HepG2 (cell line): Measurements from ENCODE around the gene SLC24A4. TPM values are rescaled to one million over a fixed set of nuclear protein-coding genes. Genes with fewer than 3 reads are reported as not detected.

ENCODE experiments used
- ATAC-seq: fragments of 200-7000 bp; cut with Tn5 transposase; 3 replicates; pipeline ENCODE4 v1.9.1; 2020; ENCODE audit warnings: mild to moderate bottlenecking, moderate library complexity
- BruUV-seq: library from RNA; stranded (reverse); fragments of 400-500 nt; replicated peaks from 2 replicates; lab custom pipeline; 2021; lab: Mats Ljungman, UMichigan
- CTCF ChIA-PET: fragments of 300-600 bp; formaldehyde crosslinking; extraction: SDS; loops from one replicate; lab custom pipeline; 2021; ENCODE audit warnings: low total read pairs, inconsistent platforms, low intra/inter-chr PET ratio; lab: Yijun Ruan, JAX
- POLR2A ChIA-PET: fragments of 350-600 bp; sonication (Branson Sonifier 250); formaldehyde crosslinking; loops from one replicate; lab custom pipeline; 2020; ENCODE audit warnings: antibody characterized with exemption, inconsistent platforms; lab: Yijun Ruan, JAX
- DNase-seq: peaks from one replicate; pipeline ENCODE4 v3.0.0-alpha.2; 2015; ENCODE audit warnings: low spot score
- FAIRE-seq: peaks from 3 replicates; lab custom pipeline; 2011; peaks lifted over from hg19 to GRCh38; lab: Jason Lieb, UNC
- H2AFZ ChIP-seq: one replicate; pipeline ENCODE4 v1.6.1; 2011; ENCODE audit warnings: low read length, inconsistent platforms
- H3K27ac ChIP-seq: fragments of 300-600 bp; 3 replicates; pipeline ENCODE4 v1.8.0; 2011; ENCODE audit warnings: mixed run types, mild to moderate bottlenecking, mixed read lengths, low read length, inconsistent platforms; ENCODE audit not compliant: insufficient read depth; ENCODE audit errors: extremely low read length
- H3K27me3 ChIP-seq, 2 experiments: fragments of 200-600 bp in 1 of 2; 2 replicates in 1 of 2; 3 replicates in 1 of 2; pipeline versions ENCODE4 v1.6.0 to v1.8.0; 2011; ENCODE audit warnings: low read length in 2 of 2, mild to moderate bottlenecking in 2 of 2, moderate library complexity in 2 of 2, inconsistent platforms in 1 of 2; ENCODE audit not compliant: insufficient read depth in 2 of 2, control insufficient read depth in 1 of 2
- H3K36me3 ChIP-seq, 2 experiments: fragments of 200-600 bp in 1 of 2; replicated peaks in 1 of 2; 2 replicates in 1 of 2; 3 replicates in 1 of 2; pipeline versions ENCODE4 v1.5.1 to v1.8.0; 2011; ENCODE audit warnings: low read length in 2 of 2, inconsistent platforms in 1 of 2; ENCODE audit not compliant: insufficient read depth in 2 of 2, control insufficient read depth in 1 of 2
- H3K4me1 ChIP-seq: 2 replicates; pipeline ENCODE4 v1.5.1; 2012; ENCODE audit warnings: low read length, inconsistent platforms; ENCODE audit not compliant: insufficient read depth
- H3K4me2 ChIP-seq: 2 replicates; pipeline ENCODE4 v1.6.0; 2011; ENCODE audit warnings: low read depth, low read length, inconsistent platforms
- H3K4me3 ChIP-seq, 3 experiments: fragments of 200-600 bp in 1 of 3; sonication (generic), shearing (Covaris generic) in 1 of 3; replicated peaks in 1 of 3; 2 replicates each; pipeline ENCODE4 v1.5.1; 2011 to 2016; ENCODE audit warnings: low read length in 3 of 3, inconsistent platforms in 2 of 3, low read depth in 2 of 3, mild to moderate bottlenecking in 2 of 3, control low read depth in 1 of 3, mixed read lengths in 1 of 3; ENCODE audit not compliant: insufficient read depth in 1 of 3
- H3K79me2 ChIP-seq: one replicate; pipeline ENCODE4 v1.6.1; 2011; ENCODE audit warnings: low read length, inconsistent platforms; ENCODE audit not compliant: insufficient read depth
- H3K9ac ChIP-seq: 2 replicates; pipeline ENCODE4 v1.6.0; 2011; ENCODE audit warnings: mild to moderate bottlenecking, low read depth, low read length, inconsistent platforms; ENCODE audit not compliant: insufficient read depth
- H3K9me3 ChIP-seq: 2 replicates; pipeline ENCODE4 v1.5.1; 2012; ENCODE audit warnings: mild to moderate bottlenecking, low read length
- H4K20me1 ChIP-seq: 2 replicates; pipeline ENCODE4 v1.6.0; 2011; ENCODE audit warnings: inconsistent platforms, mild to moderate bottlenecking, low read length, moderate library complexity; ENCODE audit not compliant: insufficient read depth
- CBFB ChIP-seq: sonication (generic); formaldehyde crosslinking; IDR thresholded peaks from 2 replicates; pipeline ENCODE4 v1.4.0; 2020; ENCODE audit warnings: missing genetic modification reagents
- CBX1 ChIP-seq: IDR thresholded peaks from one replicate; pipeline ENCODE4 v1.6.1; 2016; ENCODE audit warnings: antibody characterized with exemption, low read depth
- CC2D1A ChIP-seq: sonication (generic); formaldehyde crosslinking; IDR thresholded peaks from 2 replicates; pipeline ENCODE4 v1.8.1; 2023; ENCODE audit warnings: mild to moderate bottlenecking, missing genetic modification reagents
- DNMT3B ChIP-seq: conservative IDR thresholded peaks from 2 replicates; pipeline ENCODE4 v1.6.1; 2016; ENCODE audit warnings: missing biosample characterization, control low read depth
- HOXD1 ChIP-seq: sonication (generic); formaldehyde crosslinking; IDR thresholded peaks from 2 replicates; pipeline ENCODE4 v1.5.0; 2020; ENCODE audit warnings: missing genetic modification reagents
- JDP2 ChIP-seq: sonication (generic); formaldehyde crosslinking; IDR thresholded peaks from 2 replicates; pipeline ENCODE4 v1.8.1; 2022; ENCODE audit warnings: missing genetic modification reagents, borderline replicate concordance
- ONECUT2 ChIP-seq: sonication (generic); formaldehyde crosslinking; IDR thresholded peaks from 2 replicates; pipeline ENCODE4 v1.4.0; 2020; ENCODE audit warnings: missing genetic modification reagents
- PAF1 ChIP-seq: IDR thresholded peaks from 2 replicates; pipeline ENCODE4 v1.6.1; 2016; ENCODE audit warnings: missing genetic modification reagents, missing compliant biosample characterization
- POLR2A ChIP-seq, 2 experiments: IDR thresholded peaks; 2 replicates each; pipeline ENCODE4 v1.6.1; 2011; ENCODE audit warnings: low read depth in 2 of 2, low read length in 2 of 2, mild to moderate bottlenecking in 1 of 2, moderate library complexity in 1 of 2; ENCODE audit not compliant: insufficient read depth in 1 of 2
- REXO4 ChIP-seq: sonication (generic); formaldehyde crosslinking; IDR thresholded peaks from 2 replicates; pipeline ENCODE4 v1.8.0; 2022; ENCODE audit warnings: missing genetic modification reagents, mild to moderate bottlenecking, borderline replicate concordance
- ZNF180 ChIP-seq: sonication (generic); formaldehyde crosslinking; IDR thresholded peaks from 2 replicates; pipeline ENCODE4 v1.4.0; 2020; ENCODE audit warnings: low read depth, missing genetic modification reagents, borderline replicate concordance
- ZNF207 ChIP-seq: fragments of 450-650 bp; IDR thresholded peaks from 2 replicates; pipeline ENCODE4 v1.6.1; 2016; ENCODE audit warnings: antibody characterized with exemption, borderline replicate concordance
- ZNF792 ChIP-seq: IDR thresholded peaks from 2 replicates; pipeline ENCODE4 v1.6.1; 2016
- WGBS: methylation state at CpG from one replicate; pipeline ENCODE4 v1.1.6; 2017; ENCODE audit warnings: low lambda C conversion rate; 5-methylcytosine and 5-hydroxymethylcytosine counted together
- in situ Hi-C: cut with HindIII; loops from 2 replicates; pipeline ENCODE4 v1.10.0; 2017; ENCODE audit warnings: low pct_unique_long_range_greater_than_20kb; ENCODE audit not compliant: extremely low pct_ligation_motif_present
- intact Hi-C: fragments of 100-400 bp; cut with micrococcal nuclease; formaldehyde crosslinking; loops from one replicate; pipeline ENCODE4 v1.10.0; 2022; ENCODE audit not compliant: unreplicated experiment
- polyA plus RNA-seq, 8 experiments: library from polyadenylated mRNA; depleted of rRNA in 3 of 8; stranded (reverse) in 7 of 8; unstranded in 1 of 8; fragments of >200 nt; fragmentation: Illumina TruSeq in 4 of 8; extraction: Trizol in 4 of 8; gene quantifications; 2 replicates each; pipeline versions ENCODE4 v1.2.1 to v1.2.3, GENCODE V29; 2011 to 2016; ENCODE audit warnings: low read depth in 4 of 8, missing spikeins in 1 of 8, mixed read lengths in 1 of 8; ENCODE audit not compliant: insufficient read depth in 1 of 8
- total RNA-seq, 5 experiments: library from RNA; depleted of rRNA; stranded (reverse); fragments of >200 nt; fragmentation: Illumina TruSeq; extraction: Trizol; gene quantifications; 2 replicates each; pipeline ENCODE4 v1.2.3, GENCODE V29; 2016; ENCODE audit warnings: low read depth in 1 of 5
- TF ChIP-seq, protein P1 (sequence below): sonication (generic); formaldehyde crosslinking; IDR thresholded peaks from 2 replicates; pipeline ENCODE4 v1.5.1; 2020; ENCODE audit warnings: mild to moderate bottlenecking, missing genetic modification reagents, moderate library complexity
- TF ChIP-seq, protein P2 (sequence below): sonication (generic); formaldehyde crosslinking; IDR thresholded peaks from 2 replicates; pipeline ENCODE4 v1.9.0; 2022; ENCODE audit warnings: low read depth, missing genetic modification reagents
- TF ChIP-seq, protein P3 (sequence below): sonication (generic); formaldehyde crosslinking; IDR thresholded peaks from 2 replicates; pipeline ENCODE4 v1.4.0; 2020; ENCODE audit warnings: mild to moderate bottlenecking, low read depth, missing genetic modification reagents
- TF ChIP-seq, protein P4 (sequence below): IDR thresholded peaks from 2 replicates; pipeline ENCODE4 v1.6.1; 2016; ENCODE audit warnings: low read depth, control low read depth

Gene SLC24A4
- total and polyA plus RNA-seq, 2 of the 13 experiments (the other 11 are each of a cell fraction or from before 2014, with no cell fraction given) = not detected

DNA sequence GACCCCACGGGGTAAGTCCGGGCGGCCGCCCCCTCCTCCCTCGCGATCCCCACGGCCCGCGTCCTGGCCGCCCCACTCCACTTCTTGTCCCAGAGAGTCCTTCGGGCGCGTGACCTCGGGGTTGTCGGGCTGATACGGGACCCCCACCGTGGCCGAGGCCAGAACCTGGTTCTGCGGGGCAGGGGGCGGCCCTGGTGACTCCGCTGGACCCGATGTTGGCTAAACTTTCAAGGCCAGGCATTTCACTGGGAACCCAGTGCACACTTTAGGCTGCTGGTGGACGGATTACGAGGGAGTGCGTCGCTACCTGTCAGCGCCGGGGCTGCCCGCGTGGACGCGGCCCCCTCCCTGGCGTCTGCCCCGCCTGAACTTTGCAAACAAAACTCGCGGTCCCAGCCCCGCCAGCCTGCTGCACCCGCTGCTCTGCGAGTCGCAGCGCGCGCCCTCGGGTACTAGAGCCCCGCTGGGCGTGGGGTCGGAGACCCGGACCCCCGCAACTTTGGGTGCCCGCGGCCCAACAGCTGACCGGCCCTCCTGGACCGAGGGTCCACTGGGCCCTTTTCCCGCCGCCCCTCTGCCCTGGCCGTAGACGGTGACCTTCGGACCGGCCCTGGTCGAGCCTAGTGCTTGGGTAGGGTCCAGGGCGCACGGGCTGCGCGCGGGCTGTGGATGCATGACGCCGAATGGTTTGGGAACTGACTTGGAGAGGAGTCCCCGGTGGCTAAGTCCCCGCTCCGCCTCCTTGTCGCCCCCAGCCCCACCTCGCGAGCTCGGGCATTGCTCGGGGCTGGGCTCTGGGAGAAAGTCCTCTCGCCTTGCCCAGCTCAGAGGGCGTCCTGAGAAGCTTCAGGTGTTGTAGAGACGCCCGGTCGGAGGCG, 191.2 kb downstream of the SLC24A4 start:
- intact Hi-C loops = loop anchor here (5.0 kb wide), 1 partner anchor 42 kb away; no protein-coding TSS in a partner anchor
- peaks cover 41% of the 10 kb centered on the region for H3K4me1 ChIP-seq
- FAIRE-seq = no peak
- CTCF ChIA-PET = no interaction called here
- no peaks in the 10 kb centered on the region for H4K20me1 ChIP-seq
- POLR2A ChIA-PET = no interaction called here
- peak overlapping the region; percentile 74 to 87 (median 82) for H3K4me3 ChIP-seq
- no peaks in the 10 kb centered on the region for H3K36me3 ChIP-seq
- no peaks in the 10 kb centered on the region; a peak in 1 of 5 replicates for H3K27me3 ChIP-seq
- in situ Hi-C loops = no loop called here
- H2AFZ ChIP-seq = no peak overlapping the region
- H3K9ac ChIP-seq = peak overlapping the region; percentile 95
- peak overlapping the region; percentile 92 for H3K4me2 ChIP-seq
- WGBS = no CpG with 5 or more reads among the region's 81 CpGs
- BruUV-seq = no TSS peak
- no peaks in the 10 kb centered on the region for H3K9me3 ChIP-seq
- peak; percentile 36 for DNase-seq
- H3K79me2 ChIP-seq = peaks cover 21% of the 10 kb centered on the region
- peak; percentile 81 for ATAC-seq
- peak overlapping the region; percentile 79 for H3K27ac ChIP-seq
- TF ChIP-seq, protein P1, sequence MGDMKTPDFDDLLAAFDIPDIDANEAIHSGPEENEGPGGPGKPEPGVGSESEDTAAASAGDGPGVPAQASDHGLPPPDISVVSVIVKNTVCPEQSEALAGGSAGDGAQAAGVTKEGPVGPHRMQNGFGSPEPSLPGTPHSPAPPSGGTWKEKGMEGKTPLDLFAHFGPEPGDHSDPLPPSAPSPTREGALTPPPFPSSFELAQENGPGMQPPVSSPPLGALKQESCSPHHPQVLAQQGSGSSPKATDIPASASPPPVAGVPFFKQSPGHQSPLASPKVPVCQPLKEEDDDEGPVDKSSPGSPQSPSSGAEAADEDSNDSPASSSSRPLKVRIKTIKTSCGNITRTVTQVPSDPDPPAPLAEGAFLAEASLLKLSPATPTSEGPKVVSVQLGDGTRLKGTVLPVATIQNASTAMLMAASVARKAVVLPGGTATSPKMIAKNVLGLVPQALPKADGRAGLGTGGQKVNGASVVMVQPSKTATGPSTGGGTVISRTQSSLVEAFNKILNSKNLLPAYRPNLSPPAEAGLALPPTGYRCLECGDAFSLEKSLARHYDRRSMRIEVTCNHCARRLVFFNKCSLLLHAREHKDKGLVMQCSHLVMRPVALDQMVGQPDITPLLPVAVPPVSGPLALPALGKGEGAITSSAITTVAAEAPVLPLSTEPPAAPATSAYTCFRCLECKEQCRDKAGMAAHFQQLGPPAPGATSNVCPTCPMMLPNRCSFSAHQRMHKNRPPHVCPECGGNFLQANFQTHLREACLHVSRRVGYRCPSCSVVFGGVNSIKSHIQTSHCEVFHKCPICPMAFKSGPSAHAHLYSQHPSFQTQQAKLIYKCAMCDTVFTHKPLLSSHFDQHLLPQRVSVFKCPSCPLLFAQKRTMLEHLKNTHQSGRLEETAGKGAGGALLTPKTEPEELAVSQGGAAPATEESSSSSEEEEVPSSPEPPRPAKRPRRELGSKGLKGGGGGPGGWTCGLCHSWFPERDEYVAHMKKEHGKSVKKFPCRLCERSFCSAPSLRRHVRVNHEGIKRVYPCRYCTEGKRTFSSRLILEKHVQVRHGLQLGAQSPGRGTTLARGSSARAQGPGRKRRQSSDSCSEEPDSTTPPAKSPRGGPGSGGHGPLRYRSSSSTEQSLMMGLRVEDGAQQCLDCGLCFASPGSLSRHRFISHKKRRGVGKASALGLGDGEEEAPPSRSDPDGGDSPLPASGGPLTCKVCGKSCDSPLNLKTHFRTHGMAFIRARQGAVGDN (CRISPR knock-in tag) = peak; percentile 93
- TF ChIP-seq, protein P2, sequence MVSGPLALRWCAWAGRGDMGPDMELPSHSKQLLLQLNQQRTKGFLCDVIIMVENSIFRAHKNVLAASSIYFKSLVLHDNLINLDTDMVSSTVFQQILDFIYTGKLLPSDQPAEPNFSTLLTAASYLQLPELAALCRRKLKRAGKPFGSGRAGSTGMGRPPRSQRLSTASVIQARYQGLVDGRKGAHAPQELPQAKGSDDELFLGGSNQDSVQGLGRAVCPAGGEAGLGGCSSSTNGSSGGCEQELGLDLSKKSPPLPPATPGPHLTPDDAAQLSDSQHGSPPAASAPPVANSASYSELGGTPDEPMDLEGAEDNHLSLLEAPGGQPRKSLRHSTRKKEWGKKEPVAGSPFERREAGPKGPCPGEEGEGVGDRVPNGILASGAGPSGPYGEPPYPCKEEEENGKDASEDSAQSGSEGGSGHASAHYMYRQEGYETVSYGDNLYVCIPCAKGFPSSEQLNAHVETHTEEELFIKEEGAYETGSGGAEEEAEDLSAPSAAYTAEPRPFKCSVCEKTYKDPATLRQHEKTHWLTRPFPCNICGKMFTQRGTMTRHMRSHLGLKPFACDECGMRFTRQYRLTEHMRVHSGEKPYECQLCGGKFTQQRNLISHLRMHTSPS (CRISPR knock-in tag) = peak; percentile 46; the same call in 1 of the 2 replicates
- TF ChIP-seq ZNF207 (no peak), JDP2 (CRISPR knock-in tag) (no peak; the same call in 1 of the 2 replicates), HOXD1 (CRISPR knock-in tag) (peak; percentile 62; the same call in 1 of the 2 replicates), CBX1 (no peak), POLR2A (IDR thresholded peaks at IDR 0.05; ENCODE audit: insufficient read depth in 1 of 2, low read depth in 2 of 2, low read length in 2 of 2) (peak; percentile 53 to 61), PAF1 (CRISPR knock-in tag) (no peak), ONECUT2 (no peak), CBFB (CRISPR knock-in tag) (no peak), DNMT3B (CRISPR knock-in tag) (no peak), CC2D1A (CRISPR knock-in tag) (no peak), REXO4 (CRISPR knock-in tag) (no peak), ZNF792 (CRISPR knock-in tag) (0 out of 2 replicates have a peak, but pooled peaks have one; percentile 36), ZNF180 (no peak)
- TF ChIP-seq, protein P3, sequence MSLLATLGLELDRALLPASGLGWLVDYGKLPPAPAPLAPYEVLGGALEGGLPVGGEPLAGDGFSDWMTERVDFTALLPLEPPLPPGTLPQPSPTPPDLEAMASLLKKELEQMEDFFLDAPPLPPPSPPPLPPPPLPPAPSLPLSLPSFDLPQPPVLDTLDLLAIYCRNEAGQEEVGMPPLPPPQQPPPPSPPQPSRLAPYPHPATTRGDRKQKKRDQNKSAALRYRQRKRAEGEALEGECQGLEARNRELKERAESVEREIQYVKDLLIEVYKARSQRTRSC (CRISPR knock-in tag) = no peak
- TF ChIP-seq, protein P4, sequence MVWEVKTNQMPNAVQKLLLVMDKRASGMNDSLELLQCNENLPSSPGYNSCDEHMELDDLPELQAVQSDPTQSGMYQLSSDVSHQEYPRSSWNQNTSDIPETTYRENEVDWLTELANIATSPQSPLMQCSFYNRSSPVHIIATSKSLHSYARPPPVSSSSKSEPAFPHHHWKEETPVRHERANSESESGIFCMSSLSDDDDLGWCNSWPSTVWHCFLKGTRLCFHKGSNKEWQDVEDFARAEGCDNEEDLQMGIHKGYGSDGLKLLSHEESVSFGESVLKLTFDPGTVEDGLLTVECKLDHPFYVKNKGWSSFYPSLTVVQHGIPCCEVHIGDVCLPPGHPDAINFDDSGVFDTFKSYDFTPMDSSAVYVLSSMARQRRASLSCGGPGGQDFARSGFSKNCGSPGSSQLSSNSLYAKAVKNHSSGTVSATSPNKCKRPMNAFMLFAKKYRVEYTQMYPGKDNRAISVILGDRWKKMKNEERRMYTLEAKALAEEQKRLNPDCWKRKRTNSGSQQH (CRISPR knock-in tag) = peak; percentile 66; the same call in 1 of the 2 replicates
